ENCODE data around the gene LST1.
"Not testable (repeated sequence)": the region's sequence is repeated elsewhere in the genome, so short reads cannot be mapped to it uniquely, and the experiment has no call there.

The LST1 gene

GRCh38 chr6:31587791-31588777 is 2.0 kb downstream of the LST1 start:
- Histone ChIP-seq H3K4me3 (ENCODE audit: low read length) (no peak overlapping the region), H3K27ac (ENCODE audit: low read depth, low read length) (no peak overlapping the region)
- TF ChIP-seq CTCF (IDR thresholded peaks at IDR 0.05; ENCODE audit: low read depth, low read length, poor library complexity, severe bottlenecking) (no peak), EZH2phosphoT487 (IDR thresholded peaks at IDR 0.05; ENCODE audit: borderline replicate concordance, low read length) (no peak)

GRCh38 chr6:31588871-31589650 is 3.0 kb downstream of the LST1 start:
- Histone ChIP-seq H3K9me3 (ENCODE audit: control insufficient read depth, insufficient read depth, low read length) (no peaks in the 10 kb centered on the region), H3K4me1 (ENCODE audit: control insufficient read depth, low read length) (peaks cover 46% of the 10 kb centered on the region), H4K20me1 (ENCODE audit: control insufficient read depth, insufficient read depth, low read depth, low read length) (no peaks in the 10 kb centered on the region), H3K9me2 (replicated peaks; ENCODE audit: control insufficient read depth, low read length) (no peaks in the 10 kb centered on the region), H3K79me2 (ENCODE audit: control insufficient read depth, low read length) (no peaks in the 10 kb centered on the region), H3K36me3 (ENCODE audit: control insufficient read depth, low read length) (no peaks in the 10 kb centered on the region), H3F3A (ENCODE audit: control insufficient read depth, insufficient read depth) (peaks cover 13% of the 10 kb centered on the region), H3K4me2 (ENCODE audit: low read length) (no peak overlapping the region), H3K27ac (ENCODE audit: low read depth, low read length) (no peak overlapping the region), H3K4me3 (ENCODE audit: low read length) (no peak overlapping the region), H3K27me3 (ENCODE audit: control insufficient read depth, low read length) (0 out of 2 replicates have a peak, but pooled peaks cover 2% of the 10 kb centered on the region)
- TF ChIP-seq EZH2phosphoT487 (IDR thresholded peaks at IDR 0.05; ENCODE audit: borderline replicate concordance, low read length), result no peak
- no peak for TF ChIP-seq CTCF (IDR thresholded peaks at IDR 0.05; ENCODE audit: low read depth, low read length, poor library complexity, severe bottlenecking)

More at GRCh38 chr6:31587791-31588777, 2.0 kb downstream of the LST1 start:
- Histone ChIP-seq H3K9me2 (replicated peaks; ENCODE audit: control insufficient read depth, low read length) (no peaks in the 10 kb centered on the region), H3K4me1 (ENCODE audit: control insufficient read depth, low read length) (peaks cover 39% of the 10 kb centered on the region), H3K36me3 (ENCODE audit: control insufficient read depth, low read length) (no peaks in the 10 kb centered on the region), H3F3A (ENCODE audit: control insufficient read depth, insufficient read depth) (peaks cover 13% of the 10 kb centered on the region), H3K27me3 (ENCODE audit: control insufficient read depth, low read length) (0 out of 2 replicates have a peak, but pooled peaks cover 2% of the 10 kb centered on the region), H3K9me3 (ENCODE audit: control insufficient read depth, insufficient read depth, low read length) (no peaks in the 10 kb centered on the region), H4K20me1 (ENCODE audit: control insufficient read depth, insufficient read depth, low read depth, low read length) (no peaks in the 10 kb centered on the region), H3K79me2 (ENCODE audit: control insufficient read depth, low read length) (no peaks in the 10 kb centered on the region), H3K4me2 (ENCODE audit: low read length) (no peak overlapping the region)

- H3F3A ChIP-seq (ENCODE audit: control insufficient read depth, insufficient read depth), result not testable (repeated sequence)
Observed at GRCh38 chr6:31590691-31591090, 4.6 kb downstream of the LST1 start.

More at GRCh38 chr6:31590691-31591090, 4.6 kb downstream of the LST1 start:
- H3K9me3 ChIP-seq (ENCODE audit: control insufficient read depth, insufficient read depth, low read length); H3K4me2 ChIP-seq (ENCODE audit: low read length); H3K27ac ChIP-seq (ENCODE audit: low read depth, low read length); H3K9me2 ChIP-seq (replicated peaks; ENCODE audit: control insufficient read depth, low read length); H3K27me3 ChIP-seq (ENCODE audit: control insufficient read depth, low read length); H3K4me3 ChIP-seq (ENCODE audit: low read length); H3K36me3 ChIP-seq (ENCODE audit: control insufficient read depth, low read length); H3K79me2 ChIP-seq (ENCODE audit: control insufficient read depth, low read length); H4K20me1 ChIP-seq (ENCODE audit: control insufficient read depth, insufficient read depth, low read depth, low read length): not testable (repeated sequence)
- H3K4me1 ChIP-seq (ENCODE audit: control insufficient read depth, low read length), result peaks cover 32% of the 10 kb centered on the region
